Stomach (tissue), 9 donors: Measurements from ENCODE around the gene CASKIN2. TPM values are rescaled to one million over a fixed set of nuclear protein-coding genes. Genes with fewer than 3 reads are reported as not detected.

ENCODE experiments used
- DNase-seq, 2 donors: peaks; one replicate each; pipeline versions ENCODE4 v3.0.0 to v3.0.0-alpha.2; 2013 to 2019
- H3K27ac ChIP-seq, 5 donors: fragments of 200-600 bp in 4 of 5; sonication (generic) in 4 of 5; one replicate each; pipeline ENCODE4 v1.5.1; 2013 to 2019; ENCODE audit warnings: mild to moderate bottlenecking in 1 of 5, moderate library complexity in 1 of 5
- H3K27me3 ChIP-seq, 3 donors: fragments of 200-600 bp; sonication (generic); one replicate each; pipeline ENCODE4 v1.5.1; 2017 to 2019; ENCODE audit warnings: mixed run types in 1 of 3
- H3K36me3 ChIP-seq, 4 donors: fragments of 200-600 bp; sonication (generic); 1 replicate in 3 of 4; 2 replicates in 1 of 4; pipeline ENCODE4 v1.5.1; 2016 to 2019
- H3K4me1 ChIP-seq, 4 donors: fragments of 200-600 bp; sonication (generic); one replicate each; pipeline ENCODE4 v1.5.1; 2016 to 2019
- H3K4me3 ChIP-seq, 4 donors: fragments of 200-600 bp; sonication (generic) in 3 of 4; one replicate each; pipeline ENCODE4 v1.5.1; 2016 to 2019; ENCODE audit warnings: mild to moderate bottlenecking in 1 of 4
- H3K9me3 ChIP-seq, 4 donors: fragments of 200-600 bp; sonication (generic); one replicate each; pipeline ENCODE4 v1.5.1; 2016 to 2019
- EP300 ChIP-seq: sonication (generic); formaldehyde crosslinking; IDR thresholded peaks from one replicate; pipeline ENCODE4 v1.6.1; 2017; ENCODE audit warnings: antibody characterized with exemption
- POLR2A ChIP-seq, 4 donors: fragments of 450-650 bp; IDR thresholded peaks; one replicate each; pipeline ENCODE4 v1.6.1; 2016; ENCODE audit warnings: antibody characterized with exemption in 4 of 4, control low read depth in 2 of 4, mild to moderate bottlenecking in 1 of 4, moderate library complexity in 1 of 4
- POLR2AphosphoS5 ChIP-seq, 3 donors: sonication (generic); formaldehyde crosslinking; IDR thresholded peaks; one replicate each; pipeline ENCODE4 v1.6.1; 2016; ENCODE audit warnings: antibody characterized with exemption in 3 of 3
- WGBS, 5 donors: extraction: QIAGEN DNeasy Blood & Tissue Kit in 3 of 5; methylation state at CpG; one replicate each; pipeline versions ENCODE4 v1.1.5 to v1.1.7; 2013 to 2018; 5-methylcytosine and 5-hydroxymethylcytosine counted together
- intact Hi-C: fragments of 100-400 bp; cut with DNase I; formaldehyde crosslinking; loops from one replicate; pipeline ENCODE4 v1.15.1; 2023; ENCODE audit warnings: low total_unique reads
- polyA plus RNA-seq, 3 donors: library from polyadenylated mRNA; stranded (reverse); fragments of 200-250 nt; gene quantifications; one replicate each; pipeline ENCODE4 v1.2.3, GENCODE V29; 2013
- total RNA-seq, 5 donors: library from RNA; depleted of rRNA; stranded (reverse); fragments of >200 nt; gene quantifications; one replicate each; pipeline versions ENCODE4 v1.1.0 to v1.2.3, GENCODE V29; 2014 to 2016
- TF ChIP-seq, protein P1 (sequence below), 7 experiments: fragments of 450-650 bp in 4 of 7; fragments of 200-600 bp in 3 of 7; sonication (generic) in 3 of 7; IDR thresholded peaks; one replicate each; pipeline ENCODE4 v1.5.1; 2016 to 2019; ENCODE audit warnings: antibody characterized with exemption in 7 of 7, control low read depth in 2 of 7, mild to moderate bottlenecking in 1 of 7
- donor health status: healthy with polysubstance abuse.
- donor health status: Bipolar disorder and iron deficiency.
- donor health status: healthy.

Gene CASKIN2
- total and polyA plus RNA-seq, 8 donors: 5.4 to 27.4 (median 12.1) TPM

- WGBS, 5 donors: 51 to 66% (median 57%) methylated on average over 3 of the region's 3 CpGs
- TF ChIP-seq POLR2A (IDR thresholded peaks at IDR 0.05) (no peak), POLR2AphosphoS5 (IDR thresholded peaks at IDR 0.05) (no peak), EP300 (no peak)
- TF ChIP-seq, protein P1, sequence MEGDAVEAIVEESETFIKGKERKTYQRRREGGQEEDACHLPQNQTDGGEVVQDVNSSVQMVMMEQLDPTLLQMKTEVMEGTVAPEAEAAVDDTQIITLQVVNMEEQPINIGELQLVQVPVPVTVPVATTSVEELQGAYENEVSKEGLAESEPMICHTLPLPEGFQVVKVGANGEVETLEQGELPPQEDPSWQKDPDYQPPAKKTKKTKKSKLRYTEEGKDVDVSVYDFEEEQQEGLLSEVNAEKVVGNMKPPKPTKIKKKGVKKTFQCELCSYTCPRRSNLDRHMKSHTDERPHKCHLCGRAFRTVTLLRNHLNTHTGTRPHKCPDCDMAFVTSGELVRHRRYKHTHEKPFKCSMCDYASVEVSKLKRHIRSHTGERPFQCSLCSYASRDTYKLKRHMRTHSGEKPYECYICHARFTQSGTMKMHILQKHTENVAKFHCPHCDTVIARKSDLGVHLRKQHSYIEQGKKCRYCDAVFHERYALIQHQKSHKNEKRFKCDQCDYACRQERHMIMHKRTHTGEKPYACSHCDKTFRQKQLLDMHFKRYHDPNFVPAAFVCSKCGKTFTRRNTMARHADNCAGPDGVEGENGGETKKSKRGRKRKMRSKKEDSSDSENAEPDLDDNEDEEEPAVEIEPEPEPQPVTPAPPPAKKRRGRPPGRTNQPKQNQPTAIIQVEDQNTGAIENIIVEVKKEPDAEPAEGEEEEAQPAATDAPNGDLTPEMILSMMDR (IDR thresholded peaks at IDR 0.05): no peak
- Histone ChIP-seq H3K27ac (peak overlapping the region in 4 of 5 donors; percentile 47 to 68 (median 61)), H3K9me3 (no peaks in the 10 kb centered on the region), H3K4me1 (peaks cover 18 to 33% (median 24%) of the 10 kb centered on the region in 4 donors), H3K27me3 (no peaks in the 10 kb centered on the region), H3K4me3 (no peak overlapping the region), H3K36me3 (peaks cover 10 to 44% (median 40%) of the 10 kb centered on the region in 4 donors)
- DNase-seq: peak in 1 of 2 donors; percentile 72
- intact Hi-C loops: no loop called here
Measured at GRCh38 chr17:75475851-75476250, 39.5 kb downstream of the CASKIN2 start.

GRCh38 chr17:75475144-75475835 lies 40.0 kb downstream of the CASKIN2 start:
- H3K27ac ChIP-seq: peak overlapping the region in 4 of 5 donors; percentile 47 to 68 (median 61)
- 69 to 83% (median 79%) methylated on average over 9 to 13 of the region's 13 CpGs for WGBS, 5 donors

DNA sequence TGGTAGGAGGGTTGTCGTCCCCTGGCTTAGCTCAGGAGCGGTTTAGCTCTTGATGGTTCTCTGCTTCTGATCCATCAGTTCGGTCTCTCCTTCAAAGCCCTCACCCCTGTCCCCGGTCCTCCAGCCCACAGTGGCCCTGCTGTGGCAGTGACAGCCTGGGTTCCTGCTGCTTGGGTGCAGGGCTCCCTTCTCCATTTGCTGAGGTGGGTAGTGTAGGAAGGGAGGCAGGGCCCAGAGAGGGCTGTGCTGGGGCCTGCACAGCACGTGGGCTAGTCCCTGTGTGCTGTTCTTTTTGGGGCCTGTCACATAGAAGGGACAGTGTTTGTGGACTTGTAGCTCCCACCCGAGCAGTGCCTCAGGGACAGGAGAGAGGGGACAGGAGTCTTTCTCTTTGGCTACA lies 40.6 kb downstream of the CASKIN2 start:
- peak overlapping the region in 4 of 5 donors; percentile 47 to 68 (median 61) for H3K27ac ChIP-seq
- H3K4me1 ChIP-seq: peaks cover 15 to 33% (median 23%) of the 10 kb centered on the region in 4 donors
- intact Hi-C loops: no loop called here
- TF ChIP-seq EP300: no peak
- TF ChIP-seq, protein P1 (IDR thresholded peaks at IDR 0.05): no peak
- TF ChIP-seq POLR2AphosphoS5 (IDR thresholded peaks at IDR 0.05): no peak
- TF ChIP-seq POLR2A (IDR thresholded peaks at IDR 0.05): no peak
- H3K9me3 ChIP-seq: no peaks in the 10 kb centered on the region
- 88 to 94% (median 91%) methylated on average over 5 to 6 of the region's 6 CpGs for WGBS, 5 donors
- no peak for DNase-seq
- peaks cover 10 to 44% (median 37%) of the 10 kb centered on the region in 4 donors for H3K36me3 ChIP-seq
- H3K27me3 ChIP-seq: no peaks in the 10 kb centered on the region
- no peak overlapping the region for H3K4me3 ChIP-seq

More at GRCh38 chr17:75475144-75475835, 40.0 kb downstream of the CASKIN2 start:
- H3K27me3 ChIP-seq: no peaks in the 10 kb centered on the region
- no peak for TF ChIP-seq POLR2A (IDR thresholded peaks at IDR 0.05)
- TF ChIP-seq, protein P1 (IDR thresholded peaks at IDR 0.05): no peak
- TF ChIP-seq EP300: no peak
- TF ChIP-seq POLR2AphosphoS5 (IDR thresholded peaks at IDR 0.05): no peak
- no peaks in the 10 kb centered on the region for H3K9me3 ChIP-seq
- DNase-seq: peak in 1 of 2 donors; percentile 34
- peaks cover 10 to 44% (median 40%) of the 10 kb centered on the region in 4 donors for H3K36me3 ChIP-seq
- intact Hi-C loops: no loop called here
- H3K4me1 ChIP-seq: peaks cover 15 to 33% (median 23%) of the 10 kb centered on the region in 4 donors
- H3K4me3 ChIP-seq: no peak overlapping the region

- no peak overlapping the region for H3K4me3 ChIP-seq
- H3K27ac ChIP-seq: no peak overlapping the region
- peak in 1 of 2 donors; percentile 7 for DNase-seq
- WGBS, 5 donors: 83 to 100% (median 94%) methylated on average over 1 to 2 of the region's 2 CpGs
- no peaks in the 10 kb centered on the region for H3K27me3 ChIP-seq
- no peak for TF ChIP-seq POLR2AphosphoS5 (IDR thresholded peaks at IDR 0.05)
- TF ChIP-seq EP300: no peak
- TF ChIP-seq, protein P1 (IDR thresholded peaks at IDR 0.05): no peak
- H3K4me1 ChIP-seq: peaks cover 18 to 42% (median 28%) of the 10 kb centered on the region in 4 donors
- intact Hi-C loops: no loop called here
- peaks cover 10 to 44% (median 37%) of the 10 kb centered on the region in 4 donors for H3K36me3 ChIP-seq
- H3K9me3 ChIP-seq: no peaks in the 10 kb centered on the region
Measured at GRCh38 chr17:75473246-75473645, 42.1 kb downstream of the CASKIN2 start.
